Measurements from ENCODE around the gene SGTA.
A peak's percentile ranks its signal among the peaks of the same experiment; 100 is the strongest.
"Not testable (repeated sequence)": the region's sequence is repeated elsewhere in the genome, so short reads cannot be mapped to it uniquely, and the experiment has no call there.

Gene SGTA

DNA sequence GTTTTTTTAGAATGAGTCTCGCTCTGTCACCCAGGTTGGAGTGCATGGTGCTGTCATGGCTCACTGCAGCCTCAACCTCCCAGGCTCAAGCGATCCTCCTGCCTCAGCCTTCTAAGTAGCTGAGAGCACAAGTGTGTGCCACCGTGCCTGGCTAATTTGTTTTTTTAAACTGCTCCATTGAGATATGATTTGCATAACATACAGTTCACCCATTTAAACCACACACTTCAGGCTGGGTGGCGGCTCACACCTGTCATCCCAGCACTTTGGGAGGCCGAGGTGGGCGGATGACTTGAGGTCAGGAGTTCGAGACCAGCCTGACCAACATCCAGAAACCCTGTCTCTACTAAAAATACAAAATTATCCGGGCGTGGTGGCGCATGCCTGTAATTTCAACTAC lies 9.6 kb upstream of the SGTA start:
- DNase-seq, result not testable (repeated sequence)

DNA sequence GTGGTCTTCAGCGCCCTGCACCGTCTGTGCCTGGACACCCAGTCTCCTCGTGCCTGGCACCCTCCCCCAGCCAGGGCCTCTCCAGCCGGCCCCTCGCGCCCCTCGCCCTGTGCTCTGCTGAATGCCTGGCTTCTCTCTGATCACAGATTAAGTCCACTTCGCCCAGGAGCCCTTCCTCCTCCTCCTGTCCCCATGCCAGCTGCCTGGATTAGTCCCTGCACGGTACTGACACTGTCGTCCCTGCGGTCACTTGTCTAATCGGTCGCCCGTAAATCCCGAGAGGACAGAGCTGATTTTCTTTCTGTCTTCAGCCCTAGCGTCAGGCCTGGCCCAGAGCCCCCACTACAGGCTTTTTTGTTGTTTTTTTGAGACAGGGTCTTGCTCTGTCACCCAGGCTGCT lies 8.8 kb upstream of the SGTA start:
- no peak for DNase-seq

DNA sequence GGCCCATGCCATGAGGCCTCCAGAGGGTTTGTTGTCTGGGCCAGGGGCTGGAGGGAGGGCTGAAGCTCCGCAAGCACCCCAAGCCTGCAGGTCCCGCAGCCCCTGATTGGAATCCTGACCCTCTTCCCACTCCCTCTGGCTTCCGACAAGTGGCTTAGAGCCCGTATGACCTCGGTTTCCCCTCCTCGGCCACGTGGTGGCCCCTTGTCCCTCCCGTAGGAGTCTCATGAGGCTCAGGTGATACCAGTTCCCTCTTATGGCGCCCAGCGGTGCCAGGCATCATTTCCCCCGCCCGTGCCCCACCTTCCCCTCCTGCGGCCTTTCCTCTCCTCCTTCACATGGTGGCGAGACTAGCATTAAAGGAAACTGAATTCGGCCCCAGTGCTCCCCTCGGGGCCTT lies 8.4 kb upstream of the SGTA start:
- no peak for DNase-seq

DNA sequence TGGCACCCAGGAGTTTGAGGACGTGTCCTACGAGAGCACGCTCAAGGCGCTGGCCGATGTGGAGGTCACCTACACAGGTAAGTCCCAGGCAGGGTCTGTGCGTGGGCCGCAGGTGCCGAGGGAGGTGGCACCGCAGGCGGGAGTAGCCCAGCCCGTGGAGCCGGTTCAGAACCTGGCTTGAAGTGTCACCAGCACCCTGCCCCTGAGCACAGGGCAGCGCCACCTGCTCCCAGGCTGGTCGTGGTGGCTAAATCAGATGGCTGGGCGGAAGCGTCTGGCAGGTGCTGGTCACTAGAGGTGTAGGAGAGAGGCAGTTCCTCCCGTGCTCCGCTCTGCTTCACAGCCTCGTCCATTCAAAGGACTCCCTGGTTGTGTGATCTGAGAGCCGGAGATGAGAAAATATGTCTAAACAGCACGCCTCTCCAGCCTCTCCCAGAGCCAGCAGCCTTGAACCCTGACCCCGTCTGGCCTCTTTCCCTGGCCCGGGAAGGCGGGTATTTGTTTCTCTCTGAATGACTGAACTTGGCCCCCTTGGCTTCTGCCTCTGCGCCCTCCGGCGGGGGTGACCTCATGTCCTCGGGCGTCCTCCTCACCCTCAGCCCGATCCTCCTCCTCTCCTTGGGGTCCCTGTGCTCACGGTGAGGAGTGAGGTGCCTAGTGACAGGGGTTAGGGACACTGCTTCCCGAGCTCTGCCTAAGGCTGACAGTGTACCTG lies 7.6 kb upstream of the SGTA start:
- DNase-seq, result no peak

DNA sequence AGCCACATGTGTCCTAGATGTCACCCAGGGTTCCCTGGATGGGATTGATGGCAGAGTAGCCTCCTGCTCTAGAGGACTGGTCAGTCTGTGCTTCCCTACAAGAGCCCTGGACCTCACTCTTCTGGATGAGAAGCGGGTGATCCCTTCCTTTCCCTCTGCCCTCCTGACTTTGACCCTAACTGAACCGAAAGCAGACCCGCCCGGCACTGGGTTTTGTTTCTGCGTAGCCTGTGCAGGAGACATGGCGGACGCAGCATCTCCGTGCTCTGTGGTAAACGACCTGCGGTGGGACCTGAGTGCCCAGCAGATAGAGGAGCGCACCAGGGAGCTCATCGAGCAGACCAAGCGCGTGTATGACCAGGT lies 7.1 kb upstream of the SGTA start:
- no peak for DNase-seq

DNA sequence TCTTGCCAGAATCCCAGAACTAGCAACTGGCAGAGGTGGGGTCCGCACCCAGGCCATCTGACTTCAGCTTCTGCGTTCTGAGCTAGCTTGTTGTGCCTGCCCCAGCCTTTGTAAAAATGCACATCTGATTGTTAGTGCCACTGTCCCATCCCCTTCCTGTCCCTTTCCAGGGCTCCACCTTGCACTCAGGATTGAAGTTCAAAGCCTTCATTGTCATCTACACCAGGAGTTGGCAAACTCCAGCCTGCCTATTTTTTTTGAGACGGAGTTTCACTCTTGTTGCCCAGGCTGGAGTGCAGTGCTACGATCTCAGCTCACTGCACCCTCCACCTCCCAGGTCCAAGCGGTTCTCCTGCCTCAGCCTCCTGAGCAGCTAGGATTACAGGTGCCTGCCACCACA lies 5.2 kb upstream of the SGTA start:
- DNase-seq, result no peak

DNA sequence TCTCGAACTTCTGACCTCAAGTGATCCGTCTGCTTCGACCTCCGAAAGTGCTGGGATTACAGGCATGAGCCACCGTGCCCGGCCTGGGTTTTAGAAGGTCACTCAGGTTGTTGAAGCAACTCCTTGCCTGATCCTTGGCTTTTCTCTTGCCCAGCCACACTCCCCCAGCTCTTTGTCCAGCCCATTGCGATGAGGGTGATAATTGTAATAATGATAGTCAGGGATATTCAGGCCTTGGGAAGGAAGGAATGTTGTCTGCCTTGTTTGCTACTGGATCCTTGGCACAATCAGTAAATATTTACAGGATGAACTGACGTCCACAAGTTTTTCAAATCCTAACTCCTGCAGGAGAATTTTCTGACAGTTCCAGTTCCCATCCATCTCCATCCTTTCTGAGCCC lies 4.0 kb upstream of the SGTA start:
- DNase-seq, result no peak

DNA sequence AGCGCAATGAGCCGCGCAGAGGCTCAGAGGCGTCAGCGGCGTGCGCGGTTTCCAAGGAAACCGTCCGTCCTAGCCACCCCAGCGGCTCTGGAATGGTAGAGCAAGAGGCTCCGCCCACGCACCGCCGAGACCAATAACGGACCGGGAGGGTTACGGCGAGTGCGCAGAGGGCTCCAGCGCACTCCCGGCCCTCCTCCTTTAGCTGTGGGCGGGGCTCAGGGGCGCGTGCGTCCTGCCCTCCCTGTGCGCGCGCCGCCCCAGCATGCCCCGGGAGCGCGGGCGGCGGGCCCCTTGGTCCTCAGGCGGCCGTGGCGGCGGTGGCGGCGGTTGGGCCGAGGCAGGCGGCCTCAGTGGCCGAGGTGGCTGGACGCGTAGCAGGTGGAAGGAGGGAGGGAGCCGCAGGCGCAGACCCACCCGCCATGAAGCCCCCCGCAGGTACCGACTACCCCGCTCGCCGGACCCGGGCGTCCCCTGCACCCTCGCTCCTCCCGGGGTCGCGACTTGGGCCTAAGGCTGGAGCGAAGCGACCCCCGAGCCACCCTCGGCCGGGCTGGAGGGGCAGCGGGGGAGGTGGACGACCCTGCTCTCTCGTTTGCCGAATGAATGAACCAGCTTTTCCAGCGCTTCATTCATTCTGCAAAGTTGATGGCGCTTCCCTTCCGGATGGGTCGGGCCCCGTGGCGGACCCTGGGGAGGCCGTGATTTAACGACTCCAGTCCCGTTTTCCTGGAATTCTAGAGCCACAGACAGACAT lies 2.3 kb upstream of the SGTA start, which contains the start of gene THOP1:
Gene THOP1, plus strand, starts transcription at position 260 of the 754 bp plus-strand sequence. Its CDS starts 160 bp downstream, at position 420.
- peak; percentile 98 for DNase-seq

DNA sequence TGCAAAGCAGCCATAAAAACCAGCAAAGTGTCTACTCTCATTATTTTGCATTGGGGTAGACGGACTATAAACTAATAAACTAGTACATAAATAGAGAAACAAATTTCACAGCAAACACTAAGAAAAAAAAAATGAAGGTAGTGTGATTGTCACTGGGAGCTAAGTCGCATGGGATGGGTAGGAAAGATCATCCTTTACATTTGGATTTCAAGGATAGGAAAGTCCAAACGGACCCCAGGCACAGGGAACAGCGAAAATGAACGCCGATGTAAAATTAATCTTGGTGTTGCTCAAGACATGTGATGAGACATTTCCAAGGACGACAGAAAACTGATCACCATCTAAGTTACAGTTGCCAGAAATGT lies 690 bp upstream of the SGTA start:
- DNase-seq, result no peak

DNA sequence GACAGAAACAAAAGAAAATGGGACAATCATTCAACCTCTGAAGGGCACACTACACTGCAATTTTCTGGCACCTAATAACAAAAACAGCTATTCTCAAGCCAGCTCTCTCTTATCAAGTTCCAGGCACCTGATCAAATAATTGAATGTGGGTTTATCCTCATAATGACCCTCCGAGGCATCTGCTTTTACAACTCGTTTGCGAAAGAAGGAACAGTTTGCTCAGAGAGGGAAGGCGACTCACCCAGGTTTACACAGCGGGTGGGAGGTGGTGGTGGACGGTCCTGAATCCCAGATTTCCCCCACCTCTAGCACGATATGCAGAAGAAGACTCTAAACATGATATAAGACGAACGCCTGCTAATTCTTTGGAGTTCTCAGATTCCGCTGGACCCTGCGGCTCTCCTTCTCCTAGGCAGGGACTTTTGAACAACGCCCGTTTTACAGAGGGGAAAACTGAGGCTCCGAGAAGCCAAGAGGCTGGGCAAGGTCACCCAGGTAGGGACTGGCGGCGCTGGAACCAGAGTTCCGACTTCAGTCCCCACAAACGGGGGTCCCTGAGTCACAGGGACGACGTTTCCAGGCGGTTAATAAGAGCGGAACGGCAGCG lies 641 bp downstream of the SGTA start:
- DNase-seq, result no peak

DNA sequence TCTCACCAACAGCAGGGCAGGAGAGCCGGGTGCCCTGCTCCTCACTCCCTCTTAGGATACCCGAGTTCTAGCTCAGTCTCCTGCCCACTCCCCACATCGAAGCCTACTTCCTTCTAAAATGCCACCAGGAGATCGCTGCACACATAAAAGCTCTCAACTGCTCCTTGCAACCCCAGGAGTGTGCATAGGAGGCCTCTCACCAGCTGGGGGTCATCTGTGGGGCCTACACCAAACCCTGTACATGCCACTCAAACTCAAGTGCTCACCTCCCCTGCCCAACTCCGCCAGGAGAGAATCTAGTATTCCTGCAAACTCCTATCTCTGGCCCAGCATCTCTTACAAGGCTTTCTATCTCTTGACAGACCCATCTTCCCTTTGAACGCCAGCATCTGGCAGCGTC lies 2.8 kb downstream of the SGTA start:
- no peak for DNase-seq

DNA sequence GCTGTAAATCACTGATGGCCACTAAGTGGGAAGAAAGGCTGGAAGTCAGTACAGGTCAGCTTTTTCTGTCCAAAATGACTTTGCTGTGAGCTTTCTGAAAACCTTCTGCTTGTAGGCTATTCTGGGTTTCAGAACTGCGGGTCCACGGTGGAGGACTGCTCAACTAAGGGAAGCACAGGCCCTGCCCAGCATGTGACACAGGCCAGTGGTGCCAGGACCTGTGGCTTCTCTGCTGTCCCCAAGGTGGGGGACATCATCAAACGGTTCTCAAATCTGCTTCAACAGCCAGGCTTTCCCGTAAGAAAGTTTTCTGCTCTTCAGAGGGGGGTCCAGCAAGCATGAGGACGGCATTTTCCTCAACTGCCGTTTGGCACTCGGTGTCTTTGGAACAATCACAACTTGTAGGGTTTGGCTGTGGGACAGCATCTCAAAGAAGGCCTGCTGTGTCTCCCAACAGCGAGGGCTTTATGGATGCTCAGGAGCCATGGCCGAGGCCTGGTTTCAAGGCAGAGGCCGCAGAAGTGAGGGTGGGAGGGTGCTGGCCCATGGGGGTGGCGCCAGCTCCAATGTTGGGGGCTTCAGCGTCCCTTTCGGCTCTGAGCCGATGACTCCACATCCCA lies 3.8 kb downstream of the SGTA start:
- DNase-seq, result no peak

DNA sequence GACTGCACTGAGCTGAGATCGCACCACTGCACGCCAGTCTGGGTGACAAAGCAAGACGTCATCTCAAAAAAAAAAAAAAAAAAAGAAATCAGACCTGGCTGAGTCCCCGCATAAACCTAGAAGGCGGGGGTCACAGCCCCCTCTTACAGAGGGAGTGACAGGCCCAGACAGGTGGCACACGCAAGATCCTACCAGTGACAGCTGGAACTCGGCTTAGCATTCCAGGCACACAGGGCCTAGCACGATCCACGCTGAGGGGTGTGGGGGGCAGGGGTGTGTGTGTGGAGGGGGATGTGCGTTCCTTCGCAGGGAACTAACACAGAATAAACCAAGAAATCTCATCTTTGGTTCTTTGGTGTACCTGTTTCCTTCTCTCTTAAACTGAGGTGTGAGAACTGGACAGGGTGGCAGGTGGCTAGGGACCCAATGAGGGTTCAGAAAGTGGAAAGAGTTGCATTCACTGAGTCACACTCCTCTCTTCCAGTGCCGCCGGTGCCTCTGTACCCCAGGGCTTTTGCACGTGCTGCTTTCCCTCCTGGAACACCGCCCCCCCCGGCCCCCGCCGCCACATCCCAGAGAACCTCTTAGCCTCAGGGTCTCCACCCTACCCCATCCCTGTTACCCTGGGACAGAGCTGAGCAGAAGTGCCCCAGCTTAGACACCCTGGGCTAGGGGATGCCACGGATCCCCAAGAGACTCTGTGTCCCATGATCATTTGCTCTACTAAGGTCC lies 5.0 kb downstream of the SGTA start:
- no peak for DNase-seq

DNA sequence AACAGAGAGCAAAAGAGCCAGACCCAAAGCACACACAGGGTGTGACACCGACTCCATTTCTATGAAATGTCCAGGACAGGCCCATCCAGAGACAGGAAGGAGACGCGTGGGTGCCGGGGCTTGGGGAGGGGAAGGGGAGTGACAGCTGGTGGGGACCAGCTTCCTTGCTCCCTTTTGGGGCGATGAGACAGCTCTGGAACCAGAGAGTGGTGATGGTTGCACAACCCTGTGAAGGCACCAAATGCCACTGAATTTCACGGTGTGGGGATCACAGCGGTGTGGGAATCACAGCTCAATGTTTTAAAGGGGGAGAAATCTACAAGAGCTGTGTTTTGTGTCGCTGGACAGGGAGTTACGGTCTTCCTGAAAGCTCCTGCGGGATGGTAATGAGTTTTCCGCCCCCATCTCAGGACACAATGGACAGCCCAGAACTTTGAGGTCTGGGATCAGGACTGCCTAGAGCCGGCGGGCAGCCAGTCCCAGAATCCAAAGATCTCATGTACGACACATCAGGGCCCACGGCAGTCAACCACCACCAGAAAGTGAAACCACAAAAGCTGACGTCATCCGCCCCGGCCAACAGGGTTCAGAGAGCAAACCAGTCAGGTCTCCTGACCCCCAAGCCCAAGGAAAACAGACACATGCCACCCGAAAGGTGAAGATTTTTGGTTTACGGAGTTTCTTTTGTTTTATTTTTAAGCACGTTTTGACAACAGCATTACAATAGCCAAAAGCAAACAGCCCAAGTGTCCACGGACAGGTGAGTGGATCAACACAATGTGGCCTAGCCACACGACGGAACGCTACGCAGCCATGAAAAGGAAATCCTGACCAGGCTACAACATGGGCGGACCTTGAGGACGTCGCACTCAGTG lies 7.3 kb downstream of the SGTA start:
- peak; percentile 75 for DNase-seq

DNA sequence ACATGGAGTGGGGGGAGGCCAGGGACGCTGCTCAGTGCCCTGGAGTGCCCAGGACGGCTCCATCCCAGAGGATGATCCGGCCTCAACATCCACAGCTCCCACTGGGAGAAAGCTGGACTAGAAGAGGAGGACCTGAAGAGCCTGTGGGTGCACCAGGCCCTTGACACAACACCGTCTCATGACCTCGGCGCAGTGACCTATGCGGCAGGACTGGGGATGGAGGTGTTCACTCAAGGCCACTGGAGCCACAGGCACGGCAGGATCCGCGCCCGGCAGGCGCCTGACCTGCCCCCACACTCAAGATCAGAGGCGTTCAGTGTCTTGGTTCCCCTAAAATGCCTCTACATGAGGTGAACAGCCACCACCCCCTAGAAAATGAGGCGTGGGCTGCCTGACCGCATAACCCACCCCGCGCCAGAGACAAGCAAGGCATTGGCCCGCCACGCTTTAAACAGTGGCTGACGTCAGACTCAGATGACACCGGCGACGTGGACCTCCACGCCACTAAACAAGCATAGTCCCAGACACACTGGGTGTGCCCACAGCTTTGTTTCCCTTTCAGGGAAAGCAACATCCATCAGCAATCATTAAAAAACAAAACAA lies 8.0 kb downstream of the SGTA start:
- DNase-seq, result no peak

DNA sequence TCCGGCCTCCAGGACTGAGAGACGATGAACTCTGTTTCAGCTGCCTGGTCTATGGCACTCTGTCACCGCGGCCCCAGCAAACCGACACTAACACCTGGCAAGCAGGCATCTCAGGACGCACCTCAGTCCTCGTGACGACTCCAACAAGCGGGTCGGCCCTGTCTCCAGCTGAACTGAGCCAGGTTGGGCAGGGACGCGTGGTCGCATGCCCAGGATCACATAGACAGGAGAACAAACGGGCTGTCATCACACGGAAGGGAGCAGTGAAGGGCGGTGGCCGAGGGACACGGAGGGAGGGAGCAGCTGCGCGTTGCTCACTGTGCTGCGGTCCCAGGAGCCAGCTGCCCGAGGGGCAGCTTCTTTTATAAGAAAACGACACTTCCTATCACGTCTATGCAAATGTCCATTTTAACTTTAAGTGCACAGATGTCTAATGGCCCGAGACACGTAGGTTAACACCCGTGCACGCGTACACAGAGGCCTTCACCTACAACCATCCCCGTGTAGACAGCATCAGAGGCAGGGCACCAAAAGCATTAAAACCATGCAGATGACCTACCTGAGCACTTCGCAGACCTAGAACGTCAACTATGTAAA lies 8.9 kb downstream of the SGTA start:
- DNase-seq, result no peak

DNA sequence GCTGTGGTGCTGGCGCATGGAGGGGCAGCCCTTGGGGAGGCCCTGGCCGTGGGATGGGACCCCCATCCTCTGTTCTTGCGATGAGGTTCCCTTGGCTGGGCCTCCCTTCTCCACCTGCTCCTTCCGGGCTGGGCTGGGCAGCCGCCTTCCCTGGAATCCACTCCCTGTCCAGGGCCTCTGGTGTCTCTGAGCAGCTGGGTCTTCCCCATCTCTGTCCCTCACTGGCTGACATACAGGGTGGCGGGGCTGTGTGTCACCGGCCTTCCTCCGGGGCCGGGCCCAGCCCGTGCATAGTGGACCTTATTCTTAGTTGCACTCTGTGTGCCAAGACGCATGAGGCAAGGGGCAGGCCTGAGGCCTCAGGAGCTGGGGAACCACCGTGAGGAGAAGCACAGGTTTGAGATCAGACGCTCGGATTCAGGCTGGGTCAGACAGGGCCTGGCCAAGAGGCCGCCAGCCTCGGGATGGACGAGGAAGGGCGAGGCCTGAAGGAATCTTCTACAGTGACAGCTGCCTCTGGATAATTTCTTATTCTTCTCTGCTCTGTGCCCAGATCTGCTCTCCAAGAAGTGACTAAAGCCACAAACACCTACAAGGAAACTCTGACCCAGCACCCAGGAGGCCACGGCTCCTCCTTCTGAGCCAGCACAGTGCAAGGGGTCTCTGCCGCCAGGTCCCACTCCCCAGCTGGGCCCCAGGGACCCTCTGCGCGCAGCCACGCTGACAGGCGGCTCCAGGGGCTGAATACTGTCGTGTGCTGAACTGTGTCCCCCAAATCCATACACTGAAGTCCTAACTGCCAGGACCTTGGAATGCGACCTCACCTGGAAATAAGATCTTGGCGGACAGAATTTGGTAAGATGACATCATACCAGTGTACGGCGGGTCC lies 11.0 kb downstream of the SGTA start:
- no peak for DNase-seq

DNA sequence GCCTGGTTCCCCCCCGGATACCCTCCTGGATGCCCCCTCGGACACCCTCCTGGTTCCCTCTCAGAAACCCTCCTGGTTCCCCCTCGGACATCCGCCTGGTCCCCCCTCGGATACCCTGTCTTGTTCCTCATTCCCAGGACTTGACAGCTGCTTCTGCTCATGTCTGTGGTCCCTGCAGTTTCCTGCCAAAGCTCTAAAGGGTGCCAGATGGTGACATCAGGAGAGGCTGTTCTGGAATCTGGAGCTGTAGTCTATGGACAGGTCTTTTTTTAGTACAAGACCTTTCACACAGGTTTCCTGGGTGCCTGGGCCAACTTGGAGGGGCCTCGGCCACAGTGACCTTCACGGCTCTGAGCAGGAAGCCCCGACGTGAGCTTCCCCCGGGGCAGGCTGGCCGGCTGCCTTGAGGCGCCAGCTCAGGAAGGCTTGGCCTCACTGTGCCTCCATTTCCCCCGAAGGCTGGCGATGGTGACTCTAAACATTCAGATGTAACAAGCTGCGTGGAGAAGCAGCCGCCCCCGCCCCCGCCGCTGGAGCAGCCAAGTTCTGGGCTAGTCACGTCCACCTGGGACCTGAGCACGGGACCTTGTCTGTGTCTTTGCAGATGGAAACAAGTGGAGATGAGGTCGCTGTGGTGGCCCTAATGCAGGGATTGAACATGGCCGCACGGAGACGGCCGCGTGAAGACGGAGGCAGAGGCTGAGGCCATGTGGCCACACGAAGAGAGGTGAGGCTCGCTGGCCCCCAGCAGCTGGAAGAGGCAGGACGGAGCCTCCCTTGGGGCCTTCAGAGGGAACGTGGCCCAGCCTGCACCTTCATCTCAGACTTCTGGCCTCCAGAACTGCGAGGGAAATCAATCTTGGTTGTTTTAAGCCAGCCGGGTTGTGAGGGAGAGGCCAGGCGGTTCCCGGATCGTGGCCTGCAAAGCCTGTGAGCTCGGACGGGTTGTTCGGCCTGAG lies 12.7 kb downstream of the SGTA start:
- DNase-seq, result no peak

DNA sequence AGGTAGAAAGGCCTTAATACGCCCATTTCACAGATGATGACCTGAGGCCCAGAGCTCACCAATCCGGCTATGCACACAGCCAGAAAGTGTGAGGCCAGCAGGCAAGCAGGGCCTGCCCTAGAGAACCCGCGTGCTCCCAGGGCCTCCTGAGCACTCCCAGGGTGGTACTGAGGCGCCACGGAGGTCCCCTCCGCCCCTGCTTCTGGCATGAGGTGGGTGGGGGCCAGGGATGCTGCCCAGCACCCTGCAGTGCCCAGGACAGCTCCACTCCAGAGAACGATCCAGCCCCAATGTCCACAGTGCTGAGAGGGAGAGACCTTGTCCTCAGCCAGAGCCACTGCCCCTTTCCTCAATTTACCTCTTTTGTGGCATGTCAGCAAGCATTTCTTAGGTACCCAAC lies 13.9 kb downstream of the SGTA start:
- no peak for DNase-seq
